AG09319 (cell line): ENCODE measurements around the gene MOB3A.
"Not testable (repeated sequence)": the region's sequence is repeated elsewhere in the genome, so short reads cannot be mapped to it uniquely, and the experiment has no call there.

Experiments used
- DNase-seq: peaks from one replicate; pipeline ENCODE4 v3.0.0-alpha.2; 2010; ENCODE audit warnings: low read depth; ENCODE audit errors: extremely low read depth
- CTCF ChIP-seq: IDR thresholded peaks from 2 replicates; pipeline ENCODE4 v1.5.1; 2011; ENCODE audit warnings: low read depth, mild to moderate bottlenecking, inconsistent platforms, low read length, moderate library complexity

Gene MOB3A

GRCh38 chr19:2039089-2039958 is 56.8 kb downstream of the MOB3A start:
- no peak for TF ChIP-seq CTCF
- DNase-seq, result no peak

- DNase-seq, result no peak
- TF ChIP-seq CTCF, result no peak
Measured at GRCh38 chr19:2038284-2039088, 57.6 kb downstream of the MOB3A start.

- DNase-seq, result no peak
Measured at GRCh38 chr19:2037651-2038255, 58.4 kb downstream of the MOB3A start.

GRCh38 chr19:2036424-2036823 is 59.7 kb downstream of the MOB3A start:
- TF ChIP-seq CTCF, result no peak
- DNase-seq, result no peak

More at GRCh38 chr19:2037651-2038255, 58.4 kb downstream of the MOB3A start:
- TF ChIP-seq CTCF, result no peak

GRCh38 chr19:2035590-2035991 is 60.5 kb downstream of the MOB3A start:
- TF ChIP-seq CTCF, result no peak
- no peak for DNase-seq

GRCh38 chr19:2034729-2035589 is 61.2 kb downstream of the MOB3A start:
- TF ChIP-seq CTCF, result no peak
- no peak for DNase-seq

GRCh38 chr19:2034253-2034652 is 61.9 kb downstream of the MOB3A start:
- DNase-seq, result not testable (repeated sequence)
